GM23248 (cell line): ENCODE data around the gene HAT1. TPM values are rescaled to one million over a fixed set of nuclear protein-coding genes. Genes with fewer than 3 reads are reported as not detected.
A peak's percentile ranks its signal among the peaks of the same experiment; 100 is the strongest.
"Not testable (repeated sequence)": the region's sequence is repeated elsewhere in the genome, so short reads cannot be mapped to it uniquely, and the experiment has no call there.

Experiments
- DNase-seq: peaks from one replicate; pipeline ENCODE4 v3.0.0-alpha.2; 2015
- H2AFZ ChIP-seq: fragments of 200-600 bp; sonication (generic); 2 replicates; pipeline ENCODE4 v1.6.1; 2016; ENCODE audit warnings: antibody characterized with exemption
- H3F3A ChIP-seq: fragments of 200-600 bp; sonication (generic); 2 replicates; pipeline ENCODE4 v1.6.1; 2016; ENCODE audit warnings: mild to moderate bottlenecking, antibody characterized with exemption, mixed run types; ENCODE audit not compliant: insufficient read depth
- H3K27ac ChIP-seq: fragments of 200-600 bp; sonication (generic); 2 replicates; pipeline ENCODE4 v1.5.1; 2016; ENCODE audit warnings: mild to moderate bottlenecking
- H3K27me3 ChIP-seq: fragments of 200-600 bp; sonication (generic); replicated peaks from 2 replicates; pipeline ENCODE4 v1.6.1; 2016; ENCODE audit warnings: mild to moderate bottlenecking; ENCODE audit not compliant: insufficient read depth
- H3K36me3 ChIP-seq: fragments of 200-600 bp; sonication (generic); 2 replicates; pipeline ENCODE4 v1.6.1; 2016; ENCODE audit warnings: low read depth, mild to moderate bottlenecking
- H3K4me1 ChIP-seq: fragments of 200-600 bp; sonication (generic); 2 replicates; pipeline ENCODE4 v1.6.1; 2016; ENCODE audit warnings: mild to moderate bottlenecking; ENCODE audit not compliant: insufficient read depth
- H3K4me2 ChIP-seq: fragments of 200-600 bp; sonication (generic); one replicate; pipeline ENCODE4 v1.6.1; 2016; ENCODE audit warnings: mild to moderate bottlenecking; ENCODE audit not compliant: unreplicated experiment
- H3K4me3 ChIP-seq: fragments of 200-600 bp; sonication (generic); 2 replicates; pipeline ENCODE4 v1.5.1; 2016; ENCODE audit warnings: mild to moderate bottlenecking
- H3K79me2 ChIP-seq: fragments of 200-600 bp; sonication (generic); 2 replicates; pipeline ENCODE4 v1.6.1; 2016; ENCODE audit warnings: mild to moderate bottlenecking; ENCODE audit not compliant: insufficient read depth
- H3K9ac ChIP-seq: fragments of 200-600 bp; sonication (generic); 2 replicates; pipeline ENCODE4 v1.6.1; 2016; ENCODE audit warnings: mild to moderate bottlenecking
- H3K9me2 ChIP-seq: fragments of 200-600 bp; sonication (generic); 2 replicates; pipeline ENCODE4 v1.6.1; 2016; ENCODE audit warnings: mixed run types, mild to moderate bottlenecking, moderate library complexity; ENCODE audit not compliant: insufficient read depth
- H3K9me3 ChIP-seq: fragments of 200-600 bp; sonication (generic); one replicate; pipeline ENCODE4 v1.6.1; 2017; ENCODE audit warnings: low read depth
- H4K20me1 ChIP-seq: fragments of 200-600 bp; sonication (generic); 2 replicates; pipeline ENCODE4 v1.6.0; 2016; ENCODE audit not compliant: insufficient read depth
- EZH2 ChIP-seq: fragments of 200-600 bp; sonication (generic); IDR thresholded peaks from 2 replicates; pipeline ENCODE4 v1.6.1; 2018; ENCODE audit warnings: antibody characterized with exemption, mild to moderate bottlenecking; ENCODE audit not compliant: insufficient read depth, poor library complexity, severe bottlenecking
- EZH2phosphoT487 ChIP-seq: fragments of 200-600 bp; sonication (generic); IDR thresholded peaks from 2 replicates; pipeline ENCODE4 v1.6.1; 2018; ENCODE audit warnings: antibody characterized with exemption, moderate library complexity, mild to moderate bottlenecking, low read depth; ENCODE audit not compliant: insufficient read depth
- WGBS, 2 experiments: methylation state at CpG; one replicate each; pipeline ENCODE4 v1.1.6; 2015 to 2017; ENCODE audit warnings: low lambda C conversion rate in 2 of 2, low coverage in 1 of 2; ENCODE audit errors: missing lambda C conversion rate in 2 of 2; 5-methylcytosine and 5-hydroxymethylcytosine counted together
- in situ Hi-C: fragments of 300-500 bp; cut with MboI; formaldehyde crosslinking; loops from 2 replicates; pipeline ENCODE4 v1.15.0; 2020
- polyA plus RNA-seq: library from polyadenylated mRNA; unstranded; fragments of >200 nt; fragmentation: Nextera tagmentation; extraction: Ambion mirVana; gene quantifications from 2 replicates; pipeline ENCODE4 v1.2.1, GENCODE V29; 2016
- total RNA-seq: library from RNA; depleted of rRNA; stranded (reverse); fragments of >200 nt; shearing (Covaris generic); gene quantifications from 2 replicates; pipeline ENCODE4 v1.2.3, GENCODE V29; 2014

Gene HAT1
- total and polyA plus RNA-seq, 2 experiments from 2014 or later = 56.6 to 96.2 TPM

DNA sequence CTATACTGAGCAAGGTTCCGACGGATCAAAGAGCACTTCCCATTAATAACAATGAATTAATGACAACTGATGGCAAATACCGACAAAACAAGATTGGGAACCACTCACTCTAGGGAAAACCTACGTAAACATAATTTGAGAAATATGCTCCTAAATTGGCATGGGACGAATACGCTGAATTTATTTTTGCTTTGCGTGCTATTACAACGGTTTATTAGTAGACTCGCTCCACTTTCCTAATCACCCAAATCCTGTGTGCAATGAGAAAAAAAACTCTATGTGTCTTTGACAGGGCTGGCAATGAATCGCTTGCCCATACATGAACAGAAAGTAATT, 27.7 kb upstream of the HAT1 start:
- Histone ChIP-seq H3K9ac (peak overlapping the region; percentile 87), H3K36me3 (peaks cover 6% of the 10 kb centered on the region; the same call in 1 of the 2 replicates), H4K20me1 (no peaks in the 10 kb centered on the region), H3K9me2 (no peaks in the 10 kb centered on the region), H3K4me2 (peak overlapping the region; percentile 88), H3F3A (no peaks in the 10 kb centered on the region), H3K9me3 (no peaks in the 10 kb centered on the region), H3K79me2 (peaks cover 19% of the 10 kb centered on the region), H3K4me3 (peak overlapping the region; percentile 100), H2AFZ (peak overlapping the region; percentile 100), H3K27ac (peak overlapping the region; percentile 67), H3K27me3 (no peaks in the 10 kb centered on the region), H3K4me1 (peaks cover 15% of the 10 kb centered on the region)
- in situ Hi-C loops = no loop called here
- TF ChIP-seq EZH2 (no peak), EZH2phosphoT487 (no peak)
- 13% methylated on average over 10 of the region's 10 CpGs for WGBS, 2 experiments
- peak; percentile 40 for DNase-seq

DNA sequence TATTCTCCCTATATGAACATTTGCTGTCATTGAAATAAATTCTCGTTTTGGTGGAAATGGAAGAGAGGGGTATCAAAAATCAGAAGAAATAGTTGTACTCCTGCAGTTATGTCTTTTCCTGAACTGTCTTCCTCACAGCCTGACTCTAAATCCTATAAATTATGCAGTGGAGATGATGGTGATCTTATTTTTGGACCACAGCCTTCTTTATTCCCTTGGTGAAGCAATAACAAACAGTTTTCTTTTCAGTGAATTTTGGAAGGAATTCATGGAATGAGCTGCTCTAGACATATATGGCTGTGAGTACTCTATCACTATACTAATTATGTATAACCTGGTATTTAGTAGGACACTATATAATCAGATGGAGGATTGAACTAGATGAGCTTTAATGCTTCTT, 26.5 kb upstream of the HAT1 start:
- Histone ChIP-seq H4K20me1 (no peaks in the 10 kb centered on the region), H3K4me2 (no peak overlapping the region), H3K9me2 (no peaks in the 10 kb centered on the region), H2AFZ (no peak overlapping the region; the same call in 1 of the 2 replicates), H3K27ac (no peak overlapping the region), H3K36me3 (no peaks in the 10 kb centered on the region; the same call in 1 of the 2 replicates), H3K27me3 (no peaks in the 10 kb centered on the region), H3K79me2 (peaks cover 16% of the 10 kb centered on the region), H3F3A (no peaks in the 10 kb centered on the region), H3K9ac (no peak overlapping the region), H3K4me1 (peaks cover 15% of the 10 kb centered on the region), H3K9me3 (no peaks in the 10 kb centered on the region), H3K4me3 (no peak overlapping the region)
- peak; percentile 23 for DNase-seq
- in situ Hi-C loops = no loop called here
- TF ChIP-seq EZH2phosphoT487 = no peak
- TF ChIP-seq EZH2 = no peak
- WGBS, 2 experiments = 94% methylated on average over 1 of the region's 1 CpG

DNA sequence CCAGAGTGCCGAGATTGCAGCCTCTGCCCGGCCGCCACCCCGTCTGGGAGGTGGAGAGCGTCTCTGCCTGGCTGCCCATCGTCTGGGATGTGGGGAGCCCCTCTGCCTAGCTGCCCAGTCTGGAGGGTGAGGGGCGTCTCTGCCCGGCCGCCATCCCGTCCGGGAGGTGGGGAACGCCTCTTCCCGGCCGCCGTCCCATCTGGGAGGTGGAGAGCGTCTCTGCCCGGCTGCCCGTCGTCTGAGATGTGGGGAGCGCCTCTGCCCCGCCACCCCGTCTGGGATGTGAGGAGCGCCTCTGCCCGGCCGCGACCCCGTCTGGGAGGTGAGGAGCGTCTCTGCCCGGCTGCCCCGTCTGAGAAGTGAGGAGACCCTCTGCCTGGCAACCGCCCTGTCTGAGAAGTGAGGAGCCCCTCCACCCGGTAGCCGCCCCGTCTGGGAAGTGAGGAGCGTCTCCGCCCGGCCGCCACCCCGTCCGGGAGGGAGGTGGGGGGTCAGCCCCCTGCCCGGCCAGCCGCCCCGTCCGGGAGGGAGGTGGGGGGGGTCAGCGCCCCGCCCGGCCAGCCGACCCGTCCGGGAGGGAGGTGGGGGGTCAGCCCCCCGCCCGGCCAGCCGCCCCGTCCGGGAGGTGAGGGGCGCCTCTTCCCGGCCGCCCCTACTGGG, 22.5 kb upstream of the HAT1 start:
- H3F3A ChIP-seq, H3K27me3 ChIP-seq, H3K79me2 ChIP-seq, in situ Hi-C loops, DNase-seq, H3K4me2 ChIP-seq, H3K36me3 ChIP-seq, H3K9ac ChIP-seq, H3K4me1 ChIP-seq, H3K9me2 ChIP-seq, H3K4me3 ChIP-seq, H3K9me3 ChIP-seq, H2AFZ ChIP-seq, H3K27ac ChIP-seq, H4K20me1 ChIP-seq: not testable (repeated sequence)
- WGBS, 2 experiments = 93% methylated on average over 49 of the region's 58 CpGs; no CpG with 5 or more reads in 1 of the 2 experiments

DNA sequence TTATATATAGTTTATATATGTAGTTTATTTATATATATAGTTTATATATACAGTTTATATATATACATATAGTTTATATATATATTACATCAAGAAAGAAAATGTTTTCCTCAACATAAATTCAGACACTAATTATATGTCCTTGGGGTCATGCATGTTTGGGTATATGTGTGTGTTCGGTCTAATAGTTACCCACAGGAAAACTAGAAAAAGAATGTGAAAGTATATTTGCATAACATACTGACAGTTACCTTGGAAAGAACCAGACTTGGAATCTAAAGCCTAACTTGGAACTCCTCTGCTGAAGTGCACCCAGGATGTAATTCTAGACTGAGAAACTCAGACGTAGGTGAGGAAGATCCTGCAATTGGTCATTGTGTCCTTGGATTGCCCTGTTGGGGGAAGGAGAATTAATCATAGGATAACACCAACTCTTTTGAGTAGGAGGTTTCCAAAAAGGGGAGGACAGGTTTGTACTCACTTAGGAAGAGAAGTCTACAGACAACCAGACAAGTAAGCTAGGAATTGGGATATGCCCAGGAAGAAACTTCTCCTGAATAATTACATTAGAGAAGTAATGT, 19.3 kb upstream of the HAT1 start:
- Histone ChIP-seq H4K20me1 (no peaks in the 10 kb centered on the region), H3K4me1 (no peaks in the 10 kb centered on the region), H3F3A (no peaks in the 10 kb centered on the region), H3K79me2 (no peaks in the 10 kb centered on the region), H3K27ac (no peak overlapping the region), H3K36me3 (no peaks in the 10 kb centered on the region), H3K4me2 (no peak overlapping the region), H3K9me3 (no peaks in the 10 kb centered on the region), H3K9ac (no peak overlapping the region), H3K9me2 (no peaks in the 10 kb centered on the region), H3K27me3 (no peaks in the 10 kb centered on the region), H2AFZ (no peak overlapping the region), H3K4me3 (no peak overlapping the region)
- DNase-seq = no peak
- in situ Hi-C loops = no loop called here
- TF ChIP-seq EZH2 (no peak), EZH2phosphoT487 (no peak)
- 71 to 78% methylated on average over 2 of the region's 2 CpGs for WGBS, 2 experiments
